Activated T-cell treated with anti-CD3 and anti-CD28 coated beads for 48 hours (primary cell): ENCODE results near the gene NCK2.
"Not testable (repeated sequence)": the region's sequence is repeated elsewhere in the genome, so short reads cannot be mapped to it uniquely, and the experiment has no call there.

Experiments used
- DNase-seq: peaks from one replicate; pipeline ENCODE4 v3.0.0-alpha.2; 2020; ENCODE audit warnings: low read depth

NCK2 gene

GRCh38 chr2:105894327-105894944 is 149.7 kb downstream of the NCK2 start:
- no peak for DNase-seq

GRCh38 chr2:105895990-105896764 is 151.5 kb downstream of the NCK2 start:
- no peak for DNase-seq

GRCh38 chr2:105896765-105897163 is 152.1 kb downstream of the NCK2 start:
- no peak for DNase-seq

GRCh38 chr2:105897694-105898093 is 153.0 kb downstream of the NCK2 start:
- DNase-seq, result not testable (repeated sequence)

- DNase-seq, result no peak
Measured at GRCh38 chr2:105903051-105903674, 158.5 kb downstream of the NCK2 start.

GRCh38 chr2:105904938-105905337 is 160.2 kb downstream of the NCK2 start:
- no peak for DNase-seq

GRCh38 chr2:105906481-105906880 is 161.8 kb downstream of the NCK2 start:
- DNase-seq, result no peak

- no peak for DNase-seq
Measured at GRCh38 chr2:105907184-105907583, 162.5 kb downstream of the NCK2 start.

GRCh38 chr2:105909215-105909614 is 164.5 kb downstream of the NCK2 start:
- no peak for DNase-seq

GRCh38 chr2:105910497-105911238 is 166.0 kb downstream of the NCK2 start:
- DNase-seq, result no peak

GRCh38 chr2:105911425-105911824 is 166.7 kb downstream of the NCK2 start:
- no peak for DNase-seq

- DNase-seq, result no peak
Measured at GRCh38 chr2:105912081-105912480, 167.4 kb downstream of the NCK2 start.

- DNase-seq, result no peak
Measured at GRCh38 chr2:105915005-105915558, 170.4 kb downstream of the NCK2 start.

GRCh38 chr2:105917226-105917625 is 172.5 kb downstream of the NCK2 start:
- no peak for DNase-seq

GRCh38 chr2:105917688-105918087 is 173.0 kb downstream of the NCK2 start:
- no peak for DNase-seq

GRCh38 chr2:105919191-105919811 is 174.6 kb downstream of the NCK2 start:
- DNase-seq, result no peak

- peak; percentile 34 for DNase-seq
Measured at GRCh38 chr2:105919826-105920225, 175.1 kb downstream of the NCK2 start.

GRCh38 chr2:105924271-105924670 is 179.6 kb downstream of the NCK2 start:
- DNase-seq, result no peak

GRCh38 chr2:105924932-105925331 is 180.2 kb downstream of the NCK2 start:
- no peak for DNase-seq

- DNase-seq, result no peak
Measured at GRCh38 chr2:105925390-105925789, 180.7 kb downstream of the NCK2 start.

GRCh38 chr2:105926960-105927678 is 182.4 kb downstream of the NCK2 start:
- DNase-seq, result peak; percentile 25
